Vagina (tissue), 2 donors: ENCODE data around the gene CLPSL2.
A peak's percentile ranks its signal among the peaks of the same experiment; 100 is the strongest.

Experiments used
- POLR2AphosphoS5 ChIP-seq, 2 donors: sonication (generic); formaldehyde crosslinking; IDR thresholded peaks; one replicate each; pipeline ENCODE4 v1.9.0; 2017; ENCODE audit warnings: antibody characterized with exemption in 2 of 2, mild to moderate bottlenecking in 2 of 2, low read depth in 1 of 2; ENCODE audit not compliant: insufficient read depth in 1 of 2
- TF ChIP-seq, protein P1 (sequence below), 3 experiments: fragments of 450-650 bp in 2 of 3; fragments of 200-600 bp in 1 of 3; sonication (generic) in 1 of 3; IDR thresholded peaks; one replicate each; pipeline ENCODE4 v1.5.1; 2017 to 2019; ENCODE audit warnings: antibody characterized with exemption in 3 of 3, mild to moderate bottlenecking in 2 of 3, moderate library complexity in 2 of 3

DNA sequence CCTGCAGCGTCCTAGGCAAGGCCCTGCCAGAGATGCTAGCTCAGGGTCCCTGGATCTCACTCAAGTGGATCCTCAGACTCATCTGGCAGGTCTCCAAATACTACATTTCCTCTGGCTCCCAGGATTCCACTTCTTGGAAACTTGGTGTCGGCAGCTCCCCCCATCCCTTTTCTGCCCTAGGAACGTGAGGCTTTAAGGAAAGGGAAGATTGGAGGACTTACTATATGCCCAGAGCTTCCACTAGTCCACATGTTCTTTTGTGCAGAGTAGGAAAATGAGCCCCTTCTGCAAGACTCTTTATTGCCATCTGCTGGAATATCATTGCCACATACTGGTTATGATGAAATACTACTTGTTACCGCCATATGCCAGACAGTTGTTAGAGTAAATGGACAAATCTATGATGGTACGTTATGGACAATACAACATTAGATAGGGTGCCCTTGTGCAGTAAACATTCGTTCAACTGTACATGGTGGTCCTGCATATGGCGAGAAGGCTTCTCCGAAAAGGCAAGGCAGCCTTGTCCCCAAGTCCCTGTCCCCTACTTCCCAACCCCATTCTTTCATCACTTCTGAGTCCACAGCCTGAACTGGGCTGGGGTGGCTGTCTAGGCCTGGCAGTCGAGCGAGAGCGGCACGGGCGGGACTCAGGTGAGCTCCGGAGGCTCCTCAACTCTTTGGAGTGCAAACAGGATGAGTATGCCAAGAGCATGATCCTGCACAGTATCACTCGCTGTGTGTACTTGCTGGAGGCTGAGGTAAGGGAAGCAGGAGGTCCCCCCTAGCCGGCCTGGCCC, 38.8 kb upstream of the CLPSL2 start:
- TF ChIP-seq, protein P1, sequence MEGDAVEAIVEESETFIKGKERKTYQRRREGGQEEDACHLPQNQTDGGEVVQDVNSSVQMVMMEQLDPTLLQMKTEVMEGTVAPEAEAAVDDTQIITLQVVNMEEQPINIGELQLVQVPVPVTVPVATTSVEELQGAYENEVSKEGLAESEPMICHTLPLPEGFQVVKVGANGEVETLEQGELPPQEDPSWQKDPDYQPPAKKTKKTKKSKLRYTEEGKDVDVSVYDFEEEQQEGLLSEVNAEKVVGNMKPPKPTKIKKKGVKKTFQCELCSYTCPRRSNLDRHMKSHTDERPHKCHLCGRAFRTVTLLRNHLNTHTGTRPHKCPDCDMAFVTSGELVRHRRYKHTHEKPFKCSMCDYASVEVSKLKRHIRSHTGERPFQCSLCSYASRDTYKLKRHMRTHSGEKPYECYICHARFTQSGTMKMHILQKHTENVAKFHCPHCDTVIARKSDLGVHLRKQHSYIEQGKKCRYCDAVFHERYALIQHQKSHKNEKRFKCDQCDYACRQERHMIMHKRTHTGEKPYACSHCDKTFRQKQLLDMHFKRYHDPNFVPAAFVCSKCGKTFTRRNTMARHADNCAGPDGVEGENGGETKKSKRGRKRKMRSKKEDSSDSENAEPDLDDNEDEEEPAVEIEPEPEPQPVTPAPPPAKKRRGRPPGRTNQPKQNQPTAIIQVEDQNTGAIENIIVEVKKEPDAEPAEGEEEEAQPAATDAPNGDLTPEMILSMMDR (IDR thresholded peaks at IDR 0.05), result peak; percentile 85 to 97 (median 94)
- peak in 1 of 2 donors; percentile 69 for TF ChIP-seq POLR2AphosphoS5 (IDR thresholded peaks at IDR 0.05; ENCODE audit: insufficient read depth in 1 of 2, low read depth in 1 of 2)
